AG04450 (cell line): Measurements from ENCODE around the gene LMX1A. TPM values are rescaled to one million over a fixed set of nuclear protein-coding genes. Genes with fewer than 3 reads are reported as not detected.

Experiments
- CTCF ChIA-PET: fragments of 300-600, 350-600 bp; formaldehyde crosslinking; extraction: SDS; loops from one replicate; lab custom pipeline; 2022; ENCODE audit warnings: antibody characterized with exemption, inconsistent platforms; lab: Charles Lee
- POLR2A ChIA-PET: fragments of 350-600 bp; formaldehyde crosslinking; extraction: SDS; loops from one replicate; lab custom pipeline; 2021; ENCODE audit warnings: antibody characterized with exemption, inconsistent platforms; lab: Yijun Ruan, JAX
- DNase-seq: peaks from one replicate; pipeline ENCODE4 v3.0.0-alpha.2; 2011; ENCODE audit warnings: low read depth, low spot score
- H3K27ac ChIP-seq: one replicate; pipeline ENCODE4 v1.5.1; 2012; ENCODE audit warnings: low read depth, low read length, control low read depth
- H3K27me3 ChIP-seq: one replicate; pipeline ENCODE4 v1.6.0; 2012; ENCODE audit warnings: low read length; ENCODE audit not compliant: control insufficient read depth, insufficient read depth
- H3K4me3 ChIP-seq: 2 replicates; pipeline ENCODE4 v1.5.1; 2011; ENCODE audit warnings: mild to moderate bottlenecking, low read depth, low read length, control low read depth
- H3K9me3 ChIP-seq: 2 replicates; pipeline ENCODE4 v1.5.1; 2012; ENCODE audit warnings: low read length; ENCODE audit not compliant: control insufficient read depth, insufficient read depth
- polyA plus RNA-seq: library from polyadenylated mRNA; depleted of rRNA; stranded (reverse); fragments of >200 nt; gene quantifications from 2 replicates; pipeline ENCODE4 v1.2.3, GENCODE V29; 2011
- TF ChIP-seq, protein P1 (sequence below): IDR thresholded peaks from 2 replicates; pipeline ENCODE4 v1.5.1; 2011; ENCODE audit warnings: low read depth, low read length, control low read depth, inconsistent platforms

LMX1A gene
- polyA plus RNA-seq, 1 experiment: not detected

DNA sequence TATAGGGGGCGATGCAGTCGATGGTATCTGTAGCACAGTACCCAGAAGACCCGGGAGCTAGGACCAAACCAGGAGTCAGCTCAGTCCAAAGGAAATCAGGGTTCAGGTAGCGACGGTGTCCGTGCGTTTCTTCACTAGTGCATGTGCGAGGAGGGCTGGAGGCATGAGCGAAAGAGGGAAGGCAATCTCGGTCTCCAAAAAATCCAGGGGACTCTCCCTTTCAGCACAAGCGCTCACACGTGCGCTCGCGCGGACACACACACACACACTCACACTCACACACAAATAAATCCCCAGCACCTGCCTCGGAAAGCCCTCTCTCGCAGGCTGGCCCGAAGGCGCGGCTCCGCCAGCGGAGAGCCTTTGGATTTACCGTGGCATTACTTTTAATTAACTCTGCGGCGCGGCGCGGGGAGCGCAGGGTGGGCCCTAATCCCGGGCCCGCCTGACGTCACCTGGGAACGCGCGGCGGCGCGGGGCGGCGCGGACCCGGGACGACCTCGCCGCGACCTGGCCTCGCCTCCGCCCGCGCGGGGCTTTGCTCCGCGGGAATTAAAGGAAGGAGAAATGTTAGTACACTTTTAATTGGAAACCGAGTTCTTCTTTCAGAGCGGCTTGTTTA, 121.2 kb downstream of the LMX1A start:
- CTCF ChIA-PET: no interaction called here
- H3K27ac ChIP-seq: no peak overlapping the region
- POLR2A ChIA-PET: no interaction called here

DNA sequence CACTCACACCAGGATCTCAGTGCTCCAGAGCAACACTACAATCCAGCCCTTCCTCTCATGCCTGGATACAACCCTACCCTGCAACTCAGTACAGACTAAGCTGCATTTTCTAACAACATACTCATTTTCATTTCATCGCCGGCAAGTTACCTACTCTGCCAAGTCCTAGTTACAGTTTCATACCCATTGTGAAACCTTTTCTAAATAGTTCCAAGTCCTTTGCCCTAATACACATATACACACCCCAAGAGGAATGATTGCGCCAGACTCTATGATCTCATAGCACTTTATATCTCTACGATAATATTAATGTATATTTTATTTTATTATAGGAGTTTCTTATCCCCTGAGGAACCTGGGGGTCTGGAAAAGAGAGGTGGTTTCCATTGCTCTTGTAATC, 122.4 kb downstream of the LMX1A start:
- Histone ChIP-seq H3K9me3 (no peaks in the 10 kb centered on the region), H3K27me3 (peaks cover 21% of the 10 kb centered on the region), H3K4me3 (no peak overlapping the region), H3K27ac (no peak overlapping the region)
- no peak for DNase-seq
- POLR2A ChIA-PET: no interaction called here
- TF ChIP-seq, protein P1, sequence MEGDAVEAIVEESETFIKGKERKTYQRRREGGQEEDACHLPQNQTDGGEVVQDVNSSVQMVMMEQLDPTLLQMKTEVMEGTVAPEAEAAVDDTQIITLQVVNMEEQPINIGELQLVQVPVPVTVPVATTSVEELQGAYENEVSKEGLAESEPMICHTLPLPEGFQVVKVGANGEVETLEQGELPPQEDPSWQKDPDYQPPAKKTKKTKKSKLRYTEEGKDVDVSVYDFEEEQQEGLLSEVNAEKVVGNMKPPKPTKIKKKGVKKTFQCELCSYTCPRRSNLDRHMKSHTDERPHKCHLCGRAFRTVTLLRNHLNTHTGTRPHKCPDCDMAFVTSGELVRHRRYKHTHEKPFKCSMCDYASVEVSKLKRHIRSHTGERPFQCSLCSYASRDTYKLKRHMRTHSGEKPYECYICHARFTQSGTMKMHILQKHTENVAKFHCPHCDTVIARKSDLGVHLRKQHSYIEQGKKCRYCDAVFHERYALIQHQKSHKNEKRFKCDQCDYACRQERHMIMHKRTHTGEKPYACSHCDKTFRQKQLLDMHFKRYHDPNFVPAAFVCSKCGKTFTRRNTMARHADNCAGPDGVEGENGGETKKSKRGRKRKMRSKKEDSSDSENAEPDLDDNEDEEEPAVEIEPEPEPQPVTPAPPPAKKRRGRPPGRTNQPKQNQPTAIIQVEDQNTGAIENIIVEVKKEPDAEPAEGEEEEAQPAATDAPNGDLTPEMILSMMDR: no peak
- CTCF ChIA-PET: no interaction called here

More for the DNA sequence above, 121.2 kb downstream of the LMX1A start:
- peaks cover 21% of the 10 kb centered on the region for H3K27me3 ChIP-seq
- DNase-seq: no peak
- TF ChIP-seq, protein P1: no peak
- H3K9me3 ChIP-seq: no peaks in the 10 kb centered on the region
- no peak overlapping the region for H3K4me3 ChIP-seq

DNA sequence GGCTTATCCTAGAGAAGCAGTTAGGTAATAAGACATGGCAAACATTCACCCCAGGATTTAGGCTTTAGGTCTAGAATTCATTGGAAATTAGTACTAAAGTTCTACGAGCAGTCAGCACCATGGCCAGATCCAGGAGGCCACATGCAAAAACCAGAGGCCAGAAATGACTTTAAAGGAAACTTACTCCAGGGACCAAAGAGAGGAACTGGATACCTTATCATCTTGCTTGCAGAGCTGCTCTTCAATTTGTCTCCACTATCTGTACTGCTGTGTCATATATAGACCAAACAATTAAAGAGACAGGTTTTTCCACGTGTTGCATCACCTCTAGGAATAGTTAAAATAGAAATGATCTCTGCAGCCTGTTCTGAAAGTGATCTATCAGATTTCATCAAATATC, 127.8 kb downstream of the LMX1A start:
- no peak overlapping the region for H3K27ac ChIP-seq
- H3K4me3 ChIP-seq: no peak overlapping the region
- H3K27me3 ChIP-seq: no peaks in the 10 kb centered on the region
- TF ChIP-seq, protein P1: no peak
- CTCF ChIA-PET: no interaction called here
- POLR2A ChIA-PET: no interaction called here
- no peaks in the 10 kb centered on the region for H3K9me3 ChIP-seq
- DNase-seq: no peak

DNA sequence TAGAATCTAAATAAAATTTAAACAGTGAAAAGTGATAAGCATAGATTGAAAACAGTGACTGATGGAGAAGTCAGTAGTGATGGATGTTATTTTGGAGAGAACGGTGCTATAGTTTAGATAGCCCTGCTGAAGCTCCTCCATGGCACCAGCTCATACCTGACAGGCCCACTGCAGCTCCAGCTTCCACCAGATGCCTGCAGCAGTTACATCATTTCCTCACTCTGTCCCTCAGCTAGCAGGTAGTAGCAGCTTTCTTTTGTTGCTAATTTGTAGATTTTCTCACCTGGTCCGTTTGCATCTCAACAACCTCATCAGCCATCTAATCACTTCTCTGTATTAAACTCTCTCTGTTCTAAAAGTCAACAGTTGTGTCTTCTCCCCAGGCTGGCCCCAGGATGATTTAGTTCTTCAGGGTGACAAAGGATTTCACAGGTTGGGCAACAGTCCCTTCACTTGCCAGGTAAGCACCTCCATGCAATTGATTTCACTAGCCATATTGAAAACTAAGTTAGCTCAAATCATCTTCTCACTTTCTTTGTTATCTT, 128.3 kb downstream of the LMX1A start:
- ChIA-PET POLR2A (no interaction called here), CTCF (no interaction called here)
- Histone ChIP-seq H3K27me3 (no peaks in the 10 kb centered on the region), H3K27ac (no peak overlapping the region), H3K4me3 (no peak overlapping the region), H3K9me3 (no peaks in the 10 kb centered on the region)
- TF ChIP-seq, protein P1: no peak
- no peak for DNase-seq

DNA sequence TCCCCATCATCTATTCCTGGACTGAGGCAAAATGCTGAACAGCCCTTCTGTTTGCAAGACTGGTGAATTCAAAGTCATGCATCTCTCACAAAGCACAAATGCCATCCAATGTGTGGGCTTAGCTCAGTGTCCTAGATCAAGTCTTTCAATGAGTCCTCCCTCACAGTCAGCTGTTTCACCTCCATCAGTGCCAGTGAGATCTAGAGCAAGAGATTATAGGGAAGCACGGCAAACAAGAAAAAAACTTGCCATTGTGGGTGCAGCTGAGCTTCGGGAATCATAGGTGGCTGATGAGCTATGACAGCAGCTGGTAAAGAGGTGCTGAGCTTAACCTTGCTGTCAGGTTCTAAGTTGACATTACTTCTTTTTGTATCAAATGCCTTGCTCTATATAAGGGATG, 130.2 kb downstream of the LMX1A start:
- TF ChIP-seq, protein P1: no peak
- H3K27ac ChIP-seq: no peak overlapping the region
- no peak overlapping the region for H3K4me3 ChIP-seq
- ChIA-PET POLR2A (no interaction called here), CTCF (no interaction called here)
- H3K27me3 ChIP-seq: no peaks in the 10 kb centered on the region
- no peak for DNase-seq
- no peaks in the 10 kb centered on the region for H3K9me3 ChIP-seq
